NCI-H82 treated with DMSO at 0.1 percent for 48 hours (cell line): ENCODE data around the gene ST7.

Experiments
- DNase-seq: peaks from one replicate; lab custom pipeline; 2025; ENCODE audit not compliant: unreplicated experiment; lab: John Stamatoyannopoulos, UW

Gene ST7

GRCh38 chr7:117145333-117145732, 192.0 kb downstream of the ST7 start:
- DNase-seq, result no peak

GRCh38 chr7:117146059-117146458, 192.8 kb downstream of the ST7 start:
- DNase-seq, result no peak

GRCh38 chr7:117146511-117146910, 193.2 kb downstream of the ST7 start:
- no peak for DNase-seq

GRCh38 chr7:117148971-117149370, 195.7 kb downstream of the ST7 start:
- DNase-seq, result no peak

DNA sequence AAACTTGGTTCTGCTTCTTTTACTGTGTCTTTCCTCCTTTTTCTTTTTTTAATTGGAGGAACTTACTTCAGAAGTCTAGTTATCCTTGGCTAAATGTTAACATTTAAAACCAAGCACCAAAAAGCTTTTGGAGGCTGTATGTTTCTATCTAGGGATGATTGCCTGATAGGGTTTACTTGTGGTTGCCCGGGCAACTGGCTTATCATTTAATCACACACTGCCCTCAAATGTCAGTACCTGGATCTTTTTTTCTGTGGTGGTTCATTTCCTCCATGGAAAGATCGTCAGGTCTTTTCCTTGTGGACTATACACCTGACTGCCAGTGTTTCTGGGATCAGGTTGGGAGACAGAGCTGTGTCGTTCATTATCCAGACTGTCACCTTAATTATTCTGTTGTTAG, 196.4 kb downstream of the ST7 start:
- no peak for DNase-seq

- no peak for DNase-seq
Measured at GRCh38 chr7:117152213-117153007, 199.1 kb downstream of the ST7 start.

- no peak for DNase-seq
Measured at GRCh38 chr7:117153016-117153545, 199.8 kb downstream of the ST7 start.

DNA sequence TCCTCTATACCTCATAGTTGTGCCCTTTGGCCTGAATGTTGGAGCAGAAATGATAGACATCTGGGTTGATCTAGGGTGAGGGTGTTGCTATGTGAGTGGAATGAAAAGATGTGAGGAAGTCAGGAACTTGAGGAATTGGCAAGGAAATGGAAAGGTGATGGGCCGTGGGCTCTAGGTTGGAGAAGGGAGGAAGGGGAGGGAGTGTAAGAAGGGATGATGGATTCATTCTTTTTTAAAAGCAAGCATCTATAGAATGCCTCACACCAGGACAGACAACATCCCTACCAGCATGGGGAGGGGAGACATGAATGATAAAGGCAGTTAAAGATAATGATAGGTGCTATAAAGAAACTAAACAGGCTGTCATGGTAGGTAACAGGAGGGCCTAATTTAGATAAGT, 201.4 kb downstream of the ST7 start:
- DNase-seq, result no peak

DNA sequence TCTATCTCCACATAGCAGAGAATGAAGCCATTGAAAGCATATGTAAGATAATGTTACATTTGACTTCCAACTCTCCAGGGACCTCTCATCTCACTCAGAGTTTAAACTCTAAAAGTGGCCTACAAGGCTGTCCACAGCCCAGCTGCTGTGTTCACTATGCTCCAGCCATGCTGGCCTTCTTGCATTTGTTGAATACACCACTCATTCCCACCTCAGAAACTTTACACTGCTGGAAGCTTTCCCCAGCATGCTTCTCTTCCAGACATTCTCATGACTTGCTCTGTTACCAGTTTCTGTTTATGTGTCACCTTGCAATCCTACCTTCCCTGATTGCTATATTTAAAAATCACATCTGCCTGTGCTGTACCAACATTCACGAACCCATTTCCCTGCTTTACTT, 202.4 kb downstream of the ST7 start:
- no peak for DNase-seq

DNA sequence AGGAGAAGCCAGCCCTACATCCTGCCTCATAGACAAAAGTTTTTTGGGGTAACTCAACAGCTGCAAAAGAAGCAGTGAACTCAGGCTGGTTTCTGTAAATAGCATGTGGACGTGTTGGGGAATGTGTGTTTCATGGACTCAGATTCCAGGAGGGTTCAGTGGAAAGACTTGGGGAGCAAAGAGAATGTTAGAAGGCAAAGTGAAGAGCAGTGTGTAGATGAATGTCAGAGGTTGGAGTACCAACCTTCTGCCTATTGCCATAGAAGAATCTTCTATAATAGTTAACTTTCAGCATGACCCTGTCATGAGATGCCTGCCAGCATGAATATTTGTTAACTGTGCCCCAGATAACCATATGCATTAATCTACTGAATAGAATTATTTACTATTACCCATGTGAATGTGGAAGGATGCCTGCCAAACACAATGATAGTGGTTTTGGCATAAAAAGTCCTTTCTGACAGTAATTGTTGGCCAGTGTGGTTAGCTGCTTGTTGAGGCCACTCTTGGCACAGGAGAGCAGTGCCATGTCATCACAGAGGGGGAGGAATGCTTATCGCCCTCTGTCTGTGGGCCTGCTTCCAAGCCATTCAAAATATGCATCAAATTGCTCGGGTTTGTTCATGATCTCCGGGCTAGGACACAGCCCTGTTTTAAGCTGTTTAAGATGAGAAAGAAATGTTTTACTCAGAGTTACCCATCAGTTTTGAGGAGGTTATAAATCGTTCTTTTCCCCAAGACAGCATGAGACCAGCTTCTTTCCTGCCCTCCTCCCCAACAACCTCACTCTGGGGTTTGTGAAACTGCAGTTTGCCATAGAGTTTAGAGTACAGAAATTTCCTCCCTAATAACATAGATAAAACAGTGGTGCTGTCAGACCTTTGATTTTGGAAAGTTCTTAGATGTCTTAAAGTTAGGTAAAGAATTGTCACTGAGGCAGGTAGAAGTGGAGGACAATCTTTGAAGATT, 204.2 kb downstream of the ST7 start:
- DNase-seq, result no peak

- no peak for DNase-seq
Measured at GRCh38 chr7:117158941-117159697, 205.8 kb downstream of the ST7 start.

- no peak for DNase-seq
Measured at GRCh38 chr7:117163101-117163500, 209.8 kb downstream of the ST7 start.

- DNase-seq, result no peak
Measured at GRCh38 chr7:117164620-117165019, 211.3 kb downstream of the ST7 start.

- no peak for DNase-seq
Measured at GRCh38 chr7:117165656-117166055, 212.4 kb downstream of the ST7 start.

GRCh38 chr7:117169907-117170306, 216.6 kb downstream of the ST7 start:
- DNase-seq, result no peak

DNA sequence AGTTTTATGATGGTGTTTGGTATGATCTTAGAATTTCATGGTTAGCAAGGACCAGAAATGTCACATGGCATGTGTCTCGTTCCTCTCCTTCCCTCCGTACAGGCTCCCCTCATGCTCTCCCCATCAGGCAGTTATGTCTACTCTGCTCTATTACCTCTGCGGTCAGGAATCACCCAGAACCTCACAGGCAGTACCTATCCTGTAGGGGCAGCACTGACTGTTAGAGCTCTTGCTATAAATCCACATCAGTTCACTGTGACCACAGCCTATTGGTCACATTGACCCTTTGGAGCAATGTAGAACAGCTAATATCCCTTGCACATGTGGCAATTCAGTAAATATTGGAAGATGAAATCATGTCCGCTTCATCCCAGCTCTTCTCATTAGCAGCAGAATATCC, 217.8 kb downstream of the ST7 start:
- DNase-seq, result no peak

DNA sequence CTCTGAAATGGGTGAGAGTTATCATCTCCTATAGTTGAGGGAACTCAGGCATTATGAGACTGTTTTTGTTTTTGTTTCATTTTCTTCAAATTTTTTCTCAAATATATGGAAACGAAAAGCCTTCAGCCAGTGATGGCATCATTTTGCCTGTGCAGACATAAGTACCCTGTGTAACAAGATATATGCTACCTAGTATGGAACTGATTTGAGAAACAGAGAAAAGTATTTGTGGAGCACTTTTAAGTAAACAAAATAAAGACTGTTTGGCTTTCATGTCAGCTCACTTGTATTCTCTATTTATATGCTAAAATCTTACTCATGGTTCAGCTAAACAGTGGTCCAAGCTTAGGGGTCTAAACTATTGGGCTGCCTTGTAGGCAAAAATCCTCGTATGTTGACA, 219.0 kb downstream of the ST7 start:
- no peak for DNase-seq

DNA sequence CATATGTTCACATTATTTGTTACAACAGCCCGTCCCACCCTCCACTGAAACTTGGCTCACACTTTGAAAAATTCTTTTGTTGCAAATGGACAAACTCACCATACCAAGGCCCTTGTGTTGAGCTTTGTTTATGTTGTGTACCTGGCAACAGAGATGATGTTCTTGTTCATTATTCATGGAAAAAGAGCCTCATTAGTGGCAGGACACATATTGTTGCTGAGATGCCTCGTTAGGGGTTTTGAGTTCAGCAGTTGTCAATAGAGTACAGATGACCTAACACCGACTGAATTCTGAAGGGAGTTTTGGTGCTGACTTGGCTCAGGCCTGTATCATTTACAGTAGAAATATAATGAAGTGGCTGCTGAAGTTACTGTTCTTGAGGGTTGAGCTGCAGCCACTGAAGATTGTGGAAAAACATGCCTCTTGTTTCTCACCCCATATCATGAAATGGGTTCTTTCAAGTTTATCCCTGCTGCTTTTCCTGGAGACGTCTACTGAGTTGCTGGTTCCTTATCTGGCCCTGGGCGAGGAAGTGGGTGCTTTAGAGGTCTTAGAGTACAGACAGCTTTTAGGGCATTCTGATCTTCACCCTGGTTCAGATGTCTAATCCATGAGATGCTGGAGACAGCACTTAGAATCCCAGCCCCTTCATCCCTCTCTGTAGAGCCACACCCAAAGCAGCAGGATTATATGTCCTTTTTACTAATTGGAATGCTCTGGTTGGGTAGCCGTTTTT, 219.9 kb downstream of the ST7 start:
- DNase-seq, result no peak

DNA sequence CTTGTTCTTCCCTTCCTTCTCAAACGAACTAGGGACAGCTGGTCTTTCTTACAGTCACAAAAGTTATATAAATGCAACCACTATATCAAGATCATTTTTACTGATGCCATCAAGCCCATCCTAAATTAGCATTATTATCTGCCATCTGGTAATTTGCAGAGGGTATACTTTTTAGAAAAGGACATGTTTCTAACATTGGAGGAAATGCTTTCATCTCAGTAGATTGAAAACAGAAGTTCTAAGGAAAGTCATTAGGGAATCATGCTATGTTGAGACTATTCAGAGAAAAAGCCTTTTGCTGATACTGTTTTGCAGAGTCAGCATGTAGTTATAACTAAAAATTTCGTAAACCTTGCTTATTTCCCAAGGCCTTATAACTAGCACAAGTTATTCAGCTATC, 222.9 kb downstream of the ST7 start:
- DNase-seq, result no peak

DNA sequence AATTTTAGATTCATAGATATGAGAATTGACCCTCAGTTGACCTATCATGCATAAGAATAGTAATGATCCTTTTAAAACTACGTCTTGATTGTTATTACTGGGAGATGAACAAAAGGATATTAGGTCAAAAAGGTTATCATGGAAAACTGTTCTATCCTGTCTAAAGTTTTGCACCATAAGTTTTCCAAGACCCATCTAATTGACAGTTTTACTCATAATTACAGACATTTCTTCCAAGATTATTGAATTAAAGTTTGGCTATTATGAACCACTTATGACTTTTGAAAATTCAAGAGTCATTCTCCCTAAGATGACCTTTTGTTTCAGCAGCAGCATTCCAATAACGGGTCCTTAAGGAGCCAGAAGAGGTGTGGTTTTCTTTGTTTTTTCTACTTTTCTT, 225.3 kb downstream of the ST7 start:
- no peak for DNase-seq
